WTC11 (cell line): ENCODE results near the gene ABHD16B. TPM values are rescaled to one million over a fixed set of nuclear protein-coding genes. Genes with fewer than 3 reads are reported as not detected.

Experiments used
- ATAC-seq: fragments of 200-7000 bp; cut with Tn5 transposase; 2 replicates; pipeline ENCODE4 v1.10.0; 2021; ENCODE audit warnings: mild to moderate bottlenecking, moderate library complexity
- CTCF ChIA-PET: fragments of 300-600 bp; sonication (Branson Sonifier 250); formaldehyde crosslinking; loops from one replicate; lab custom pipeline; 2021; ENCODE audit warnings: antibody characterized with exemption; lab: Charles Lee
- POLR2A ChIA-PET: fragments of 350-600 bp; sonication (Branson Sonifier 250); formaldehyde crosslinking; loops from one replicate; lab custom pipeline; 2021; ENCODE audit warnings: antibody characterized with exemption; lab: Charles Lee
- DNase-seq: peaks from one replicate; pipeline ENCODE4 v3.0.0; 2021; ENCODE audit warnings: low spot score
- H3K27ac Mint-ChIP-seq: 2 replicates; pipeline ENCODE4 v1.8.0; 2021; ENCODE audit warnings: mixed read lengths
- H3K27me3 Mint-ChIP-seq: 2 replicates; pipeline ENCODE4 v1.8.0; 2021; ENCODE audit warnings: low read depth, mild to moderate bottlenecking, moderate library complexity, mixed read lengths
- H3K36me3 Mint-ChIP-seq: 2 replicates; pipeline ENCODE4 v1.8.0; 2021; ENCODE audit warnings: mixed read lengths
- H3K4me1 Mint-ChIP-seq: 2 replicates; pipeline ENCODE4 v1.8.0; 2022; ENCODE audit warnings: mixed read lengths
- H3K4me3 Mint-ChIP-seq: 2 replicates; pipeline ENCODE4 v1.8.0; 2021; ENCODE audit warnings: mild to moderate bottlenecking, moderate library complexity, mixed read lengths
- H3K9me3 Mint-ChIP-seq: 2 replicates; pipeline ENCODE4 v1.8.0; 2021; ENCODE audit warnings: mixed read lengths
- CREM ChIP-seq: sonication (generic); formaldehyde crosslinking; IDR thresholded peaks from 2 replicates; pipeline ENCODE4 v1.8.1; 2022; ENCODE audit warnings: mild to moderate bottlenecking, missing genetic modification reagents, moderate library complexity
- CTCF ChIP-seq: fragments of 200-600 bp; IDR thresholded peaks from 2 replicates; pipeline ENCODE4 v1.8.0; 2022; ENCODE audit warnings: antibody characterized with exemption
- E2F4 ChIP-seq: sonication (generic); formaldehyde crosslinking; IDR thresholded peaks from 2 replicates; pipeline ENCODE4 v1.8.1; 2022; ENCODE audit warnings: low read depth, mild to moderate bottlenecking, moderate library complexity, missing genetic modification reagents, borderline replicate concordance
- ELF4 ChIP-seq: sonication (generic); formaldehyde crosslinking; IDR thresholded peaks from 2 replicates; pipeline ENCODE4 v1.8.1; 2022; ENCODE audit warnings: low read depth, mild to moderate bottlenecking, moderate library complexity, missing genetic modification reagents
- ETV6 ChIP-seq: sonication (generic); formaldehyde crosslinking; IDR thresholded peaks from 2 replicates; pipeline ENCODE4 v1.8.1; 2022; ENCODE audit warnings: mild to moderate bottlenecking, missing genetic modification reagents
- GRHL2 ChIP-seq: fragments of 250-450 bp; sonication (Bioruptor Pico); IDR thresholded peaks from 2 replicates; pipeline ENCODE4 v1.8.0; 2022; ENCODE audit warnings: mild to moderate bottlenecking, moderate library complexity; ENCODE audit not compliant: insufficient replicate concordance, severe bottlenecking
- MXD4 ChIP-seq: fragments of 250-450 bp; sonication (Bioruptor Pico); IDR thresholded peaks from 2 replicates; pipeline ENCODE4 v1.8.0; 2021; ENCODE audit warnings: mild to moderate bottlenecking, moderate library complexity, borderline replicate concordance
- NR2C2 ChIP-seq: sonication (generic); formaldehyde crosslinking; IDR thresholded peaks from 2 replicates; pipeline ENCODE4 v1.8.0; 2022; ENCODE audit warnings: mild to moderate bottlenecking, missing genetic modification reagents
- SMAD3 ChIP-seq: sonication (generic); formaldehyde crosslinking; IDR thresholded peaks from 2 replicates; pipeline ENCODE4 v1.8.0; 2022; ENCODE audit warnings: missing genetic modification reagents, mild to moderate bottlenecking, borderline replicate concordance
- SOX15 ChIP-seq: fragments of 250-450 bp; sonication (Bioruptor Pico); IDR thresholded peaks from 2 replicates; pipeline ENCODE4 v1.9.0; 2021; ENCODE audit warnings: mild to moderate bottlenecking
- SP1 ChIP-seq: sonication (generic); formaldehyde crosslinking; conservative IDR thresholded peaks from 2 replicates; pipeline ENCODE4 v1.8.1; 2022; ENCODE audit warnings: missing genetic modification reagents
- ZNF138 ChIP-seq: sonication (generic); formaldehyde crosslinking; conservative IDR thresholded peaks from 2 replicates; pipeline ENCODE4 v1.8.1; 2022; ENCODE audit warnings: mild to moderate bottlenecking, moderate library complexity, missing genetic modification reagents
- ZNF281 ChIP-seq: sonication (generic); formaldehyde crosslinking; IDR thresholded peaks from 2 replicates; pipeline ENCODE4 v1.8.0; 2023; ENCODE audit warnings: mild to moderate bottlenecking, missing genetic modification reagents
- ZNF416 ChIP-seq: fragments of 250-450 bp; sonication (Bioruptor Pico); IDR thresholded peaks from 2 replicates; pipeline ENCODE4 v1.9.0; 2021; ENCODE audit warnings: mild to moderate bottlenecking, inconsistent platforms
- total RNA-seq: library from RNA; stranded (reverse); gene quantifications from 3 replicates; pipeline ENCODE4 v1.2.3, GENCODE V29; 2021
- TF ChIP-seq, protein P1 (sequence below): sonication (generic); formaldehyde crosslinking; IDR thresholded peaks from 2 replicates; pipeline ENCODE4 v1.8.0; 2022; ENCODE audit warnings: mild to moderate bottlenecking, missing genetic modification reagents
- TF ChIP-seq, protein P2 (sequence below): sonication (generic); formaldehyde crosslinking; IDR thresholded peaks from 2 replicates; pipeline ENCODE4 v1.8.0; 2022; ENCODE audit warnings: mild to moderate bottlenecking, missing genetic modification reagents
- TF ChIP-seq, protein P3 (sequence below): sonication (generic); formaldehyde crosslinking; IDR thresholded peaks from 2 replicates; pipeline ENCODE4 v1.8.1; 2023; ENCODE audit warnings: mild to moderate bottlenecking, missing genetic modification reagents, moderate library complexity

The ABHD16B gene
- total RNA-seq, 1 experiment from 2014 or later = 0.11 TPM

- TF ChIP-seq CREM (CRISPR knock-in tag) (no peak), CTCF (no peak), ZNF281 (0 out of 2 replicates have a peak, but pooled peaks have one; percentile 59), E2F4 (CRISPR knock-in tag) (no peak), ZNF138 (no peak), SP1 (CRISPR knock-in tag) (no peak; the same call in 1 of the 2 replicates)
- TF ChIP-seq, protein P1, sequence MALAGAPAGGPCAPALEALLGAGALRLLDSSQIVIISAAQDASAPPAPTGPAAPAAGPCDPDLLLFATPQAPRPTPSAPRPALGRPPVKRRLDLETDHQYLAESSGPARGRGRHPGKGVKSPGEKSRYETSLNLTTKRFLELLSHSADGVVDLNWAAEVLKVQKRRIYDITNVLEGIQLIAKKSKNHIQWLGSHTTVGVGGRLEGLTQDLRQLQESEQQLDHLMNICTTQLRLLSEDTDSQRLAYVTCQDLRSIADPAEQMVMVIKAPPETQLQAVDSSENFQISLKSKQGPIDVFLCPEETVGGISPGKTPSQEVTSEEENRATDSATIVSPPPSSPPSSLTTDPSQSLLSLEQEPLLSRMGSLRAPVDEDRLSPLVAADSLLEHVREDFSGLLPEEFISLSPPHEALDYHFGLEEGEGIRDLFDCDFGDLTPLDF = no peak
- TF ChIP-seq, protein P2, sequence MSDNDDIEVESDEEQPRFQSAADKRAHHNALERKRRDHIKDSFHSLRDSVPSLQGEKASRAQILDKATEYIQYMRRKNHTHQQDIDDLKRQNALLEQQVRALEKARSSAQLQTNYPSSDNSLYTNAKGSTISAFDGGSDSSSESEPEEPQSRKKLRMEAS (CRISPR knock-in tag) = no peak
- TF ChIP-seq, protein P3, sequence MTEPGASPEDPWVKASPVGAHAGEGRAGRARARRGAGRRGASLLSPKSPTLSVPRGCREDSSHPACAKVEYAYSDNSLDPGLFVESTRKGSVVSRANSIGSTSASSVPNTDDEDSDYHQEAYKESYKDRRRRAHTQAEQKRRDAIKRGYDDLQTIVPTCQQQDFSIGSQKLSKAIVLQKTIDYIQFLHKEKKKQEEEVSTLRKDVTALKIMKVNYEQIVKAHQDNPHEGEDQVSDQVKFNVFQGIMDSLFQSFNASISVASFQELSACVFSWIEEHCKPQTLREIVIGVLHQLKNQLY (CRISPR knock-in tag) = no peak
Observed at GRCh38 chr20:63858393-63859165, 2.7 kb upstream of the ABHD16B start (continued).

DNA sequence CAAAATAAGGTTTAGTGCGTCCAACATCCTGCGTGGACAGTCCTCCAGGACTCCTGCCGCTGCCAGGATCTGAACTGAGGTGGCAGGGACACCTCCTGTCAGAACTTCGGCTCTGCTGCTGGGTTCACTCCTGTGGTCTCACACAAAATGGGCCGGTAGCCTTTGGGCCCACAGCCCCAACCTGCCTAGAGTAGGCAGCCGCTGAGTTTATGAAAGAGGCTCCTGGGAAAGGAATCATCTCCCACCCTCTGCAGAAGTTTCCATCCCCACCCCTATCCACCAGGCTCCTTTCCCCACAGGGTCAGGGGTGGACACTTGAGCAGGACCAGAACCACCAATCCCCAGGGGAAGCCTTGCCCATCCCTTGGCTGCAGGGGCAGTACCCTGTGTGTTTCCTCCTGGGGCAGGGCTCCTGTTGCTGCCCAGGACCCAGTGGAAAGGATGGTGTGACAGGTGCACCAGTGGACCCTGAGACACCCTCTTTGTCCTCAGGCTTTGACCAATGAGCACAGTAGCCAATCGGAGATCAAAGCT lies 2.1 kb upstream of the ABHD16B start:
- H3K9me3 Mint-ChIP-seq = no peaks in the 10 kb centered on the region
- DNase-seq (no peak), ATAC-seq (no peak)
- peaks cover 53% of the 10 kb centered on the region for H3K4me1 Mint-ChIP-seq
- ChIA-PET POLR2A (interaction anchor here (0.6 to 0.9 kb wide), 4 partner anchors 22 to 50 kb away, joined by 3 to 6 read pairs (median 4); no protein-coding TSS in a partner anchor), CTCF (interaction anchor here (0.6 to 3.9 kb wide), 15 partner anchors 9 to 120 kb away, joined by 3 to 34 read pairs (median 5); partner anchors contain the start of gene SLC2A4RG)
- H3K4me3 Mint-ChIP-seq = peak overlapping the region; percentile 43; the same call in 1 of the 2 replicates
- TF ChIP-seq MXD4 (no peak), GRHL2 (no peak), SMAD3 (no peak), ELF4 (CRISPR knock-in tag) (no peak), ZNF281 (no peak), NR2C2 (no peak), ETV6 (CRISPR knock-in tag) (no peak), SOX15 (CRISPR knock-in tag) (no peak), ZNF416 (CRISPR knock-in tag) (no peak)
- H3K27me3 Mint-ChIP-seq = peaks cover 9% of the 10 kb centered on the region
- H3K36me3 Mint-ChIP-seq = peaks cover 4% of the 10 kb centered on the region; the same call in 1 of the 2 replicates
- H3K27ac Mint-ChIP-seq = peak overlapping the region; percentile 86
